GM18867 (cell line): Measurements from ENCODE around the gene CELSR1.

Experiments
- ATAC-seq: cut with Tn5 transposase; IDR thresholded peaks from one replicate; pipeline ENCODE4 v1.9.1; 2021; ENCODE audit warnings: mild to moderate bottlenecking, moderate library complexity; ENCODE audit not compliant: unreplicated experiment

CELSR1 gene

GRCh38 chr22:46537225-46537945, at the start of gene CELSR1:
CELSR1 (minus strand) TSS chr22:46537620; CDS start chr22:46537170, 450 bp downstream.
- no peak for ATAC-seq

- ATAC-seq: peak; percentile 56
These were observed 49.6 kb upstream of the CELSR1 start for GRCh38 chr22:46587061-46587460.

GRCh38 chr22:46586531-46587011, 49.2 kb upstream of the CELSR1 start:
- ATAC-seq: no peak

GRCh38 chr22:46586123-46586519, 48.7 kb upstream of the CELSR1 start:
- no peak for ATAC-seq

GRCh38 chr22:46585340-46586122, 48.1 kb upstream of the CELSR1 start:
- ATAC-seq: no peak

GRCh38 chr22:46584081-46584921, 46.9 kb upstream of the CELSR1 start:
- ATAC-seq: no peak

- ATAC-seq: no peak
These were observed 46.2 kb upstream of the CELSR1 start for GRCh38 chr22:46583571-46583970.

GRCh38 chr22:46582281-46582933, 45.0 kb upstream of the CELSR1 start:
- no peak for ATAC-seq

- ATAC-seq: no peak
These were observed 44.3 kb upstream of the CELSR1 start for GRCh38 chr22:46581538-46582244.

GRCh38 chr22:46580940-46581537, 43.6 kb upstream of the CELSR1 start:
- ATAC-seq: no peak

- ATAC-seq: no peak
These were observed 42.5 kb upstream of the CELSR1 start for GRCh38 chr22:46579751-46580449.

GRCh38 chr22:46578824-46579561, 41.6 kb upstream of the CELSR1 start:
- no peak for ATAC-seq

GRCh38 chr22:46578251-46578823, 40.9 kb upstream of the CELSR1 start:
- no peak for ATAC-seq

GRCh38 chr22:46577368-46578249, 40.2 kb upstream of the CELSR1 start:
- ATAC-seq: peak; percentile 17

- ATAC-seq: peak; percentile 55
These were observed 39.3 kb upstream of the CELSR1 start for GRCh38 chr22:46576556-46577367.

- ATAC-seq: peak; percentile 18
These were observed 38.6 kb upstream of the CELSR1 start for GRCh38 chr22:46575911-46576555.
